HL-60 (cell line): ENCODE measurements around the gene MMP21.

Experiments
- DNase-seq, 2 experiments: peaks; one replicate each; pipeline ENCODE4 v3.0.0-alpha.2; 2010 to 2020; ENCODE audit warnings: low read depth in 1 of 2, low spot score in 1 of 2
- H3K27ac ChIP-seq: fragments of 250-450 bp; sonication (Bioruptor Pico); replicated peaks from 2 replicates; pipeline ENCODE4 v1.5.1; 2020; ENCODE audit warnings: mild to moderate bottlenecking, moderate library complexity
- H3K27me3 ChIP-seq: fragments of 250-450 bp; sonication (Bioruptor Pico); 2 replicates; pipeline ENCODE4 v1.5.1; 2021; ENCODE audit warnings: mild to moderate bottlenecking, moderate library complexity; ENCODE audit not compliant: insufficient read depth, poor library complexity, severe bottlenecking
- H3K4me3 ChIP-seq: replicated peaks from 2 replicates; pipeline ENCODE4 v1.5.1; 2011; ENCODE audit warnings: mild to moderate bottlenecking, control low read depth, low read length; ENCODE audit not compliant: insufficient read depth
- CTCF ChIP-seq: IDR thresholded peaks from one replicate; pipeline ENCODE4 v1.5.1; 2011; ENCODE audit warnings: low read length, control low read depth, inconsistent platforms; ENCODE audit not compliant: insufficient read depth
- GABPA ChIP-seq: IDR thresholded peaks from 2 replicates; pipeline ENCODE4 v1.6.1; 2012; ENCODE audit warnings: low read depth
- POLR2AphosphoS5 ChIP-seq: IDR thresholded peaks from 2 replicates; pipeline ENCODE4 v1.6.1; 2012; ENCODE audit warnings: low read depth
- REST ChIP-seq: IDR thresholded peaks from 2 replicates; pipeline ENCODE4 v1.6.1; 2012; ENCODE audit warnings: low read depth; ENCODE audit not compliant: insufficient replicate concordance
- SPI1 ChIP-seq: IDR thresholded peaks from 2 replicates; pipeline ENCODE4 v1.6.1; 2012; ENCODE audit warnings: low read depth, mild to moderate bottlenecking, borderline replicate concordance

Gene MMP21

GRCh38 chr10:125774581-125775191 lies 935 bp downstream of the MMP21 start:
- no peak for TF ChIP-seq GABPA
- TF ChIP-seq CTCF, result no peak
- TF ChIP-seq REST, result no peak
- no peak for TF ChIP-seq SPI1
- no peak for TF ChIP-seq POLR2AphosphoS5
- H3K4me3 ChIP-seq, result no peak overlapping the region
- H3K27me3 ChIP-seq, result no peaks in the 10 kb centered on the region
- H3K27ac ChIP-seq, result no peak overlapping the region
- DNase-seq, result no peak

GRCh38 chr10:125773687-125774543 lies 1.7 kb downstream of the MMP21 start:
- H3K27ac ChIP-seq, result no peak overlapping the region
- no peak overlapping the region for H3K4me3 ChIP-seq
- DNase-seq, result no peak
- TF ChIP-seq POLR2AphosphoS5 (no peak), CTCF (no peak), REST (no peak), SPI1 (no peak), GABPA (no peak)
- H3K27me3 ChIP-seq, result no peaks in the 10 kb centered on the region

DNA sequence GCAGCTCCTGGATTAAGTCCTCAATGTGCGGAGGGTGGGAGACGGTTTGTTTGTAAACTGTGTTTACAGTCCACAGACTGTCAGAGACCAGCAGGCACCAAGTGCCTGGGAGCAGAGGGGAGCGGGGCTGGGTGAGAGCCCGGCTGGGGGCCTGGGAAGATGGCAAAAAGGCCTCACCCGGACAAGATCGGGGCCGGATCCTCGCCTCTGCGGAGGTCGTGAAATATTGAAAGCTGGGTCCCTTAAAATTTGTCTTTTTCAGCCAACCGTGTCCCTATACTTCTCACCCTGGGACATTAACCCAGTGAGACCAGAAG lies 2.8 kb downstream of the MMP21 start:
- Histone ChIP-seq H3K27me3 (no peaks in the 10 kb centered on the region), H3K4me3 (no peak overlapping the region), H3K27ac (no peak overlapping the region)
- DNase-seq, result no peak
- TF ChIP-seq SPI1 (no peak), CTCF (no peak), GABPA (no peak), REST (no peak), POLR2AphosphoS5 (no peak)
